Measurements from ENCODE around the gene GABARAP. TPM values are rescaled to one million over a fixed set of nuclear protein-coding genes. Genes with fewer than 3 reads are reported as not detected.

The GABARAP gene
- polyA plus RNA-seq, 1 of the 3 experiments (the other 2 are of a cell fraction) = 585 TPM

DNA sequence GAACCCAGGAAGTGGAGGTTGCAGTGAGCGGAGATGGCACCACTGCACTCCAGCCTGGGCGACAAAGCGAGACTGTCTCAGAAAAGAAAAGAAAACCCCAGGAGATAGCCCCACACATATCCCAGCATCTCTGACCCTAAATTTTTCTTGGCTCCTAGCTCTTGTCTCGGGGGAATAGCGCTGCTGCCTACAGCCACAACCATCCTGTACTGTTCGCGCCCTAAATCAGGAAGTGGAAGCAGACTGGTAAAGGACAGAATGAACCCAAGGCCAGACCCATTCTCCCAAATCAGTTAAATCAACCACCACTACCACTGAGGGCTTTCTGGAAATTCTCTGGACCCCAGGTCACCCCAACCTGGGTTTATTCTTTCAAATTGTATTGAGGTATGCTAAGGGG lies 7.6 kb upstream of the GABARAP start:
- H3K4me2 ChIP-seq = peak overlapping the region; percentile 95
- H3K27ac ChIP-seq (ENCODE audit: low read depth in 2 of 2, low read length in 1 of 2) = 0 out of 4 replicates have a peak overlapping the region, but pooled peaks of 1 of the 2 experiments have one; percentile 7
- peaks cover 68% of the 10 kb centered on the region for H3K79me2 ChIP-seq (ENCODE audit: insufficient read depth)
- peak overlapping the region; percentile 81 to 95 for H3K4me3 ChIP-seq (ENCODE audit: low read depth in 2 of 2, low read length in 1 of 2)
- H3K27me3 ChIP-seq (ENCODE audit: insufficient read depth) = no peaks in the 10 kb centered on the region
- WGBS (ENCODE audit: low lambda C conversion rate) = 95% methylated on average over 7 of the region's 7 CpGs
- H3K4me1 ChIP-seq (ENCODE audit: control insufficient read depth in 1 of 2, insufficient read depth in 2 of 2, low read depth in 1 of 2, low read length in 1 of 2) = peaks cover 9 to 23% of the 10 kb centered on the region in 2 experiments; a peak in 3 of 4 replicates
- H3F3A ChIP-seq (replicated peaks; ENCODE audit: insufficient read depth) = peaks cover 18% of the 10 kb centered on the region
- no peaks in the 10 kb centered on the region for H3K9me2 ChIP-seq
- no peak overlapping the region for H2AFZ ChIP-seq (ENCODE audit: low read depth)
- ChIA-PET CTCF (interaction anchor here (1.5 kb wide), 1 partner anchor 46 kb away, joined by 6 read pairs; no protein-coding TSS in a partner anchor), POLR2A (interaction anchor here (0.8 to 0.9 kb wide), 2 partner anchors 10 to 59 kb away, joined by 3 read pairs; no protein-coding TSS in a partner anchor)
- peak overlapping the region; percentile 94; the same call in 1 of the 2 replicates for H3K9ac ChIP-seq
- DNase-seq = no peak
- no peaks in the 10 kb centered on the region for H4K20me1 ChIP-seq (ENCODE audit: insufficient read depth)
- H3K9me3 ChIP-seq = no peaks in the 10 kb centered on the region
- H3K36me3 ChIP-seq (replicated peaks in 1 of 2; ENCODE audit: control insufficient read depth in 1 of 2, insufficient read depth in 2 of 2, low read length in 1 of 2) = peaks cover 20 to 25% of the 10 kb centered on the region in 2 experiments
- TF ChIP-seq POLR2AphosphoS5 (IDR thresholded peaks at IDR 0.05; ENCODE audit: low read depth, low read length) (no peak), NFIC (IDR thresholded peaks at IDR 0.05; ENCODE audit: borderline replicate concordance) (no peak), CHD2 (IDR thresholded peaks at IDR 0.05; ENCODE audit: low read length, partially characterized antibody) (no peak)

DNA sequence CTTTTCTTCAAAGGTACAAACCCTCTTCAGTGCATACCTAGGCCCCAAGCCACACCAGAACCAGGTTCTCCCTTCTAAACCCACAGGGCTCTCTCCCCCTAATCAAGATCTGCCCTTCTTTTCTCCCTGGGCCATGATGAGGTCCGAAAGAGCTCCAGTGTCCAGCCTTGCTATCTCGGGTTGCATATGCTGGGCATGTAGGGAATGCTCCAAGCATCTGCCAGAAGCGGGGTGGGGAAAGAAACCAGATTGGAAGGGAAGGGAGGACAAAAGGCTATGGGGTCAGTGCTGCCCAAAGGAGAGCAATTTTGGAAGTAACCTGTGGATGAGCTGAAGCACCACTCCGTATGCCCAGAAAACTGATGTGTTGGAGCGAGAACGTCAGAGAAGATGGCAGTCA lies 7.0 kb upstream of the GABARAP start:
- Histone ChIP-seq H3K4me2 (peak overlapping the region; percentile 95; the same call in 1 of the 2 replicates), H4K20me1 (ENCODE audit: insufficient read depth) (no peaks in the 10 kb centered on the region), H3K9ac (no peak overlapping the region), H3K27me3 (ENCODE audit: insufficient read depth) (no peaks in the 10 kb centered on the region), H3K9me3 (no peaks in the 10 kb centered on the region), H3K9me2 (no peaks in the 10 kb centered on the region), H3K4me1 (ENCODE audit: control insufficient read depth in 1 of 2, insufficient read depth in 2 of 2, low read depth in 1 of 2, low read length in 1 of 2) (peaks cover 9 to 23% of the 10 kb centered on the region in 2 experiments; a peak in 3 of 4 replicates), H3K27ac (ENCODE audit: low read depth in 2 of 2, low read length in 1 of 2) (no peak overlapping the region; a peak in 1 of 4 replicates), H3F3A (replicated peaks; ENCODE audit: insufficient read depth) (peaks cover 24% of the 10 kb centered on the region), H3K79me2 (ENCODE audit: insufficient read depth) (peaks cover 68% of the 10 kb centered on the region), H2AFZ (ENCODE audit: low read depth) (no peak overlapping the region), H3K4me3 (ENCODE audit: low read depth in 2 of 2, low read length in 1 of 2) (peak overlapping the region in 1 of 2 experiments; percentile 95; a peak in 1 of 4 replicates), H3K36me3 (replicated peaks in 1 of 2; ENCODE audit: control insufficient read depth in 1 of 2, insufficient read depth in 2 of 2, low read length in 1 of 2) (peaks cover 18 to 24% of the 10 kb centered on the region in 2 experiments)
- ChIA-PET CTCF (interaction anchor here (0.7 to 1.5 kb wide), 3 partner anchors 47 to 663 kb away, joined by 3 to 6 read pairs (median 3); no protein-coding TSS in a partner anchor), POLR2A (interaction anchor here (0.8 to 0.9 kb wide), 2 partner anchors 9 to 60 kb away, joined by 3 read pairs; no protein-coding TSS in a partner anchor)
- WGBS (ENCODE audit: low lambda C conversion rate) = 88% methylated on average over 6 of the region's 6 CpGs
- DNase-seq = no peak
- TF ChIP-seq, protein P1, sequence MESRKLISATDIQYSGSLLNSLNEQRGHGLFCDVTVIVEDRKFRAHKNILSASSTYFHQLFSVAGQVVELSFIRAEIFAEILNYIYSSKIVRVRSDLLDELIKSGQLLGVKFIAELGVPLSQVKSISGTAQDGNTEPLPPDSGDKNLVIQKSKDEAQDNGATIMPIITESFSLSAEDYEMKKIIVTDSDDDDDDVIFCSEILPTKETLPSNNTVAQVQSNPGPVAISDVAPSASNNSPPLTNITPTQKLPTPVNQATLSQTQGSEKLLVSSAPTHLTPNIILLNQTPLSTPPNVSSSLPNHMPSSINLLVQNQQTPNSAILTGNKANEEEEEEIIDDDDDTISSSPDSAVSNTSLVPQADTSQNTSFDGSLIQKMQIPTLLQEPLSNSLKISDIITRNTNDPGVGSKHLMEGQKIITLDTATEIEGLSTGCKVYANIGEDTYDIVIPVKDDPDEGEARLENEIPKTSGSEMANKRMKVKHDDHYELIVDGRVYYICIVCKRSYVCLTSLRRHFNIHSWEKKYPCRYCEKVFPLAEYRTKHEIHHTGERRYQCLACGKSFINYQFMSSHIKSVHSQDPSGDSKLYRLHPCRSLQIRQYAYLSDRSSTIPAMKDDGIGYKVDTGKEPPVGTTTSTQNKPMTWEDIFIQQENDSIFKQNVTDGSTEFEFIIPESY (IDR thresholded peaks at IDR 0.05; ENCODE audit: borderline replicate concordance, low read depth) = no peak
- TF ChIP-seq, protein P2, sequence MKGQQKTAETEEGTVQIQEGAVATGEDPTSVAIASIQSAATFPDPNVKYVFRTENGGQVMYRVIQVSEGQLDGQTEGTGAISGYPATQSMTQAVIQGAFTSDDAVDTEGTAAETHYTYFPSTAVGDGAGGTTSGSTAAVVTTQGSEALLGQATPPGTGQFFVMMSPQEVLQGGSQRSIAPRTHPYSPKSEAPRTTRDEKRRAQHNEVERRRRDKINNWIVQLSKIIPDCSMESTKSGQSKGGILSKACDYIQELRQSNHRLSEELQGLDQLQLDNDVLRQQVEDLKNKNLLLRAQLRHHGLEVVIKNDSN (IDR thresholded peaks at IDR 0.05; ENCODE audit: borderline replicate concordance, low read depth) = no peak
- TF ChIP-seq ELF1 (IDR thresholded peaks at IDR 0.05) (no peak), JUND (IDR thresholded peaks at IDR 0.05) (no peak), RFX5 (IDR thresholded peaks at IDR 0.05; ENCODE audit: low read length) (no peak), NFIC (IDR thresholded peaks at IDR 0.05; ENCODE audit: borderline replicate concordance) (no peak)
- TF ChIP-seq, protein P3, sequence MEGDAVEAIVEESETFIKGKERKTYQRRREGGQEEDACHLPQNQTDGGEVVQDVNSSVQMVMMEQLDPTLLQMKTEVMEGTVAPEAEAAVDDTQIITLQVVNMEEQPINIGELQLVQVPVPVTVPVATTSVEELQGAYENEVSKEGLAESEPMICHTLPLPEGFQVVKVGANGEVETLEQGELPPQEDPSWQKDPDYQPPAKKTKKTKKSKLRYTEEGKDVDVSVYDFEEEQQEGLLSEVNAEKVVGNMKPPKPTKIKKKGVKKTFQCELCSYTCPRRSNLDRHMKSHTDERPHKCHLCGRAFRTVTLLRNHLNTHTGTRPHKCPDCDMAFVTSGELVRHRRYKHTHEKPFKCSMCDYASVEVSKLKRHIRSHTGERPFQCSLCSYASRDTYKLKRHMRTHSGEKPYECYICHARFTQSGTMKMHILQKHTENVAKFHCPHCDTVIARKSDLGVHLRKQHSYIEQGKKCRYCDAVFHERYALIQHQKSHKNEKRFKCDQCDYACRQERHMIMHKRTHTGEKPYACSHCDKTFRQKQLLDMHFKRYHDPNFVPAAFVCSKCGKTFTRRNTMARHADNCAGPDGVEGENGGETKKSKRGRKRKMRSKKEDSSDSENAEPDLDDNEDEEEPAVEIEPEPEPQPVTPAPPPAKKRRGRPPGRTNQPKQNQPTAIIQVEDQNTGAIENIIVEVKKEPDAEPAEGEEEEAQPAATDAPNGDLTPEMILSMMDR (IDR thresholded peaks at IDR 0.05) = no peak
- TF ChIP-seq, protein P4, sequence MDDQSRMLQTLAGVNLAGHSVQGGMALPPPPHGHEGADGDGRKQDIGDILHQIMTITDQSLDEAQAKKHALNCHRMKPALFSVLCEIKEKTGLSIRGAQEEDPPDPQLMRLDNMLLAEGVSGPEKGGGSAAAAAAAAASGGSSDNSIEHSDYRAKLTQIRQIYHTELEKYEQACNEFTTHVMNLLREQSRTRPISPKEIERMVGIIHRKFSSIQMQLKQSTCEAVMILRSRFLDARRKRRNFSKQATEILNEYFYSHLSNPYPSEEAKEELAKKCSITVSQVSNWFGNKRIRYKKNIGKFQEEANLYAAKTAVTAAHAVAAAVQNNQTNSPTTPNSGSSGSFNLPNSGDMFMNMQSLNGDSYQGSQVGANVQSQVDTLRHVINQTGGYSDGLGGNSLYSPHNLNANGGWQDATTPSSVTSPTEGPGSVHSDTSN (IDR thresholded peaks at IDR 0.05) = no peak
- TF ChIP-seq, protein P5, sequence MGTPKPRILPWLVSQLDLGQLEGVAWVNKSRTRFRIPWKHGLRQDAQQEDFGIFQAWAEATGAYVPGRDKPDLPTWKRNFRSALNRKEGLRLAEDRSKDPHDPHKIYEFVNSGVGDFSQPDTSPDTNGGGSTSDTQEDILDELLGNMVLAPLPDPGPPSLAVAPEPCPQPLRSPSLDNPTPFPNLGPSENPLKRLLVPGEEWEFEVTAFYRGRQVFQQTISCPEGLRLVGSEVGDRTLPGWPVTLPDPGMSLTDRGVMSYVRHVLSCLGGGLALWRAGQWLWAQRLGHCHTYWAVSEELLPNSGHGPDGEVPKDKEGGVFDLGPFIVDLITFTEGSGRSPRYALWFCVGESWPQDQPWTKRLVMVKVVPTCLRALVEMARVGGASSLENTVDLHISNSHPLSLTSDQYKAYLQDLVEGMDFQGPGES (IDR thresholded peaks at IDR 0.05; ENCODE audit: low read depth, low read length) = no peak
